ENCODE measurements around the gene FRMD7.

GRCh38 chrX:132044953-132045352 lies 82.9 kb downstream of the FRMD7 start:
- TF ChIP-seq FOXJ3 (CRISPR knock-in tag; IDR thresholded peaks at IDR 0.05; ENCODE audit: borderline replicate concordance) (no peak), ATF3 (CRISPR knock-in tag; conservative IDR thresholded peaks at IDR 0.05) (no peak), ESRRA (CRISPR knock-in tag; IDR thresholded peaks at IDR 0.05; ENCODE audit: borderline replicate concordance) (no peak)

Data from WTC11 (cell line).